ENCODE results near the gene RAI14.

DNA sequence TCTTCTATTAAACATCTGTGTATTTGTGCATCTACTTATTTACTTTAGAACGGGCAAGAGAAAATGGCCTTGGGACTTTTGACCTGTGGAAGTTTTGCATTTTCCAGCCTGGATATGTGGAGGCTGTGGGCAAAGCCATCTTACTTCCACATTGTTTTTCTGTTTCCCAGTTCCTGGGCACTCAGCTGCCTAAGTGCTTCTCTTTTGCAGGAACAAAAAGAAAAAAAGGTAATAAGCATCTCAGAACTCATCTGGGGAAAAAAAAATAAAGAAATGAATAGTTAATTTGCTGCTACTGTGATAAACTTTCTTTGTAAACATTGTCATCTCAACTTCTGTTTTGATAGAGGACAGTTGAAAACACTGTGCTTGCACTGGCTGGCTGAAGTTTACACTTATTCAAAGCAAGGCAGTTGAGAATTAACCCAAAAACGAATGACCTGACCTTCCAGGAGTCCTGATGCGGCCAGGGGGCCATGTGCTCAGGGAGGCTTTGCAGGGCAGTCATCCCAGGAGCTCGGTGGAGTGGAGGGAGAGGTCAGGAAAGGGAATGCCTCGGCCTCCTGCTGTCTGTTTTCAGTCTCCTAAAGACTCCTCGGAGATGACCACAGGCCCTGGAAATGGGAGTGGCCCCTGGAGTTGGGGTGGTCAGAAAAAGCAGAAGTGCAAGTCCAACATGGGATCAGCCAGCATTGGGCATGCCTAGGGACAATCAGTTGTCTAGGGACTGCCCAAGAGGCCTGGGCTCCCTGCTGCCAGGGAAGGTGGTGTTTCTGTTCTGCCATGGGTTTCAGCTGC is 75.5 kb downstream of the RAI14 start:
- TF ChIP-seq CTCF (IDR thresholded peaks at IDR 0.05; ENCODE audit: low read length) (no peak), EZH2 (optimal IDR thresholded peaks at IDR 0.05; ENCODE audit: low read depth, low read length) (no peak), EZH2phosphoT487 (IDR thresholded peaks at IDR 0.05; ENCODE audit: low read length) (no peak)

Measured in MM.1S (cell line).